ENCODE data around the gene PDE8A.
"Not testable (repeated sequence)": the region's sequence is repeated elsewhere in the genome, so short reads cannot be mapped to it uniquely, and the experiment has no call there.

Gene PDE8A

DNA sequence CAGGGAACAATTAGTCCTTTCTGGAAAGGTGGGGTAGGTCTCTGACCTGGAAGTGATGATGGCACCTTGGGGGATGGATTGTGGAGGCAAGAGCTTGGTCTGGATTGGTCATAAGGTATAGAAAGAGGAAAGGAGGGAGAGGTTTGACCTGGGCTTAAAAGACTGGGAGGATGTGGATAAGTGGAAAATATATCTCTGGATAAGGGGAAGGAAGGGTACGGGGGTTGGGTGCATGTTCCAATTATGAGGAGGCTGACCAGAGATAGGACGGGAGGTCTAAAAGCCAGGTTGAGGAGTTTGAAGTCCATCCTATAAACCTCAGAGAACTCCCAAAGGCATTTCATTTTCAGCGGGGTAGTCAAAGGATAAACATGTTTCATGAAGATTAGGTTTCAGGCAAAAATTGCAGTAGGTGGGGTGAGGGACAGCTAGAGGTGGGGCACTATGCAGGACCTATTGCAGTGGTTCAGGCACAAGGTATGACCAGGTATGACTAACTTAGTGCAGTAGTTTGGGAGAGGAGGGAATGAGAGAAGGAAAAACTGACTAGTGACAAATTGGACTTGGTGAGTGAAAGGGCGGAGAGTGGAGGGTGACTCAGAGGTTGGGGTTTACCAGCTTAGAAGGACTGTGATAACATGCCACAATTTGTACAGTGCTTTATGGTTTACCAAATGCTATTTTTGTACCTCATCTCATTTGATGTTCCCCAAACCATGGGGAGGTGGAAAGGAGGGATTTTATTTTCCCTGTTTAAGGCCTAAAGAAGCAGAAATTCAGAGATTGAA, 10.7 kb downstream of the PDE8A start:
- no peak for DNase-seq

GRCh38 chr15:84996055-84996454, 14.4 kb downstream of the PDE8A start:
- no peak for DNase-seq

GRCh38 chr15:84996714-84997113, 15.1 kb downstream of the PDE8A start:
- DNase-seq, result not testable (repeated sequence)

DNA sequence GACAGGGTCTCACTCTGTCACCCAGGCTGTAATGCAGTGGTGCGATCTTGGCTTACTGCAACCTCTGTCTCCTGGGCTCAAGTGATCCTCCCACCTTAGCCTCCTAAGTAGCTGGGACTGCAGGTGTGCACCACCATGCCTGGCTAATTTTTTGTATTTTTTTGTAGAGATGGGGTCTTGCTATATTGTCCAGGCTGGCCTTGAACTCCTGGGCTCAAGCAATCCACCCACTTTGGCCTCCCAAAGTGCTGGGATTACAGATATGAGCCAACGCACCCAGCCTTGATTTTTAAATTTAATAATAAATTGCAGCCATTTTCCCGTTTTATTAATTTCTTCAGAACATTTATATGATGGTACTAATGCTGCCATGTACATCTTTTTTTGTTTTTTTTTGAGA, 15.6 kb downstream of the PDE8A start:
- not testable (repeated sequence) for DNase-seq

- DNase-seq, result no peak
Observed at GRCh38 chr15:85000189-85000864, 18.7 kb downstream of the PDE8A start.

GRCh38 chr15:85000937-85001336, 19.3 kb downstream of the PDE8A start:
- DNase-seq, result no peak

DNA sequence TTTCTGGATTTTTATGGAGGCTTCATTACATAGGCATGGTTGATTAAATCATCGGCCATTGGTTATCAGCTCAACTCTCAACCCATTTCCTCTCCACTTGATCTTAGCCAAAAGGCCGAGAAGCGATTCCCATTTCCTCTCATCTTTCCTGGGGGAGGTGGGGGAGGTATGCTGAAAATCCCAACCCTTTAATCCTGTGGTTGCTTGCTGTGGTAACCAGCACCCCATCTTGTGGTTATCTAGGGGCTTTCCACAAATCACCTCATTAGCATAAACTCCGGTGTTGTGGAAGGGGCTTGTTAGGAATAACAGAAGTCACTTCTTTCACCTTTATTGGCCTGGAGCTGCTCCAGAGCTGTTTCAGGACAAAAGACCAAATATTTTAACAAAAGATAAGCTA, 20.9 kb downstream of the PDE8A start:
- DNase-seq, result no peak

DNA sequence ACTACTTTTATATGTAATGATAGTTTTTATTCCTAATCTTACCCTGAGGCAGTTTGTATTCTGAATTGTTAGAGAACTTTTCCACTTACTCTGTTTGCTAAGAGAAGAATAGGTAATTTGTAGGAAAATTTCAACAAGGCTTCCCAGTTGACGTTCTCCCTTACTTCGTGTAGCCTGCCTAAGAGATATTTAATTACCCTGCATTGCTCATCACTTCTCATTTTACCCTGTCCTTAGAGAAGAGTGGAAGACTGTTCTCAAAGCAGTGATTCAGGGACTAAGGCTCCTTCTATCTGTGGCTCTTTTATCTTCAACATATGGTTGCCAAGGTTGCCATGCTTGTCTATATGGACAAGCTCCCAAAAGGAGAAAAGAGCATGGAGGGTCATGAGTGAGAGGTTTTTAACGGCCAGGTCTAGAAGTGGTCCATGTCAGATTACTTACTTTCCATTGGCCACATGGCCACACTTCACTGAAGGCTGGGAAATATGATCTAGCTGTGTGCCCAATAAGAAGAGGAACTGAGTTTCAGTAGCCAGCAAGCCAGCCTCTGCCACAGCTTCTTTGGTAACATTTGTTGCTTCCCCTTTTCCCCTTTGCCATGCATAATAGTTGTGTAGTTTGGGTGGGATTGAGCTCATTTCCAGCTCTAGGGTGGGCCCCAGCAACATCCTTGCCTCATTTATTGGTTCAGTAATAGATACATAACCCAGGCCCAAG, 22.1 kb downstream of the PDE8A start:
- no peak for DNase-seq

DNA sequence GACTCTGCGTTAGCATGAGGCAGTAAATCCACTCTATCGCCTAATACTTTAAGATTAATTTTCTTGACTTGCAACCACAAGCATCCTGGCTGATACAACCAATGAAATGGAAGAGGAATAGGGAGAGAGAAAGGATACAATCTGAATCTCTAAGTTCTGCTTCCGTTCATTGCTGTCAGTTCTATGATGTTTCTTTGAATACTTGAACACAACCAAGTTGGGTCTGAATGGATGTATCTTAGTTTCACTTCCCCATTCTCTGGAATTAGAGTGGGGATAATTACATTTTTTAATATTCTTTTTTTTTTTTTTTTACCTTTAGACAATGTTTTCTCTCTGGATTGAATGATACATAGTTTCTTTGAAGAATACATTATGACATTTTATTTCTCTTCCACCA, 22.9 kb downstream of the PDE8A start:
- no peak for DNase-seq

- no peak for DNase-seq
Observed at GRCh38 chr15:85005319-85005718, 23.7 kb downstream of the PDE8A start.

DNA sequence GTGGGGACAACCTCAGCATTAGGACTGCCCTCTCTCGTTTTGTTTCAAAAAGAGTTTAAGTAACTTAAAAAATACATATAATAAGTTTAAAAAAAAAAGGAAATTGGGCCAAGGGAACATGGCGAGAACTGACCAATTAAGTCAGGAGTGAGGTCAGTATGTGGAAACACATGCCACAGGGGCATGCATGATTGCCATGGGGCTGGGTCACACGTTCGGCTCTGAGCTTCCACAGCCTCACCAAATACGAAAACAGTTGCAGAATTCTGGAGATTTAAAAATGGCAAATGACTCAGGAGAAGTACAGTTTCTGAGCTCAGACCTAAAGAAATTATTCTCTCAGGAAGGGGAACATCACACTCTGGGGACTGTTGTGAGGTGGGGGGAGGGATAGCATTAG, 24.1 kb downstream of the PDE8A start:
- DNase-seq, result no peak

- DNase-seq, result no peak
Observed at GRCh38 chr15:85006201-85006600, 24.5 kb downstream of the PDE8A start.

- DNase-seq, result no peak
Observed at GRCh38 chr15:85006655-85007054, 25.0 kb downstream of the PDE8A start.

DNA sequence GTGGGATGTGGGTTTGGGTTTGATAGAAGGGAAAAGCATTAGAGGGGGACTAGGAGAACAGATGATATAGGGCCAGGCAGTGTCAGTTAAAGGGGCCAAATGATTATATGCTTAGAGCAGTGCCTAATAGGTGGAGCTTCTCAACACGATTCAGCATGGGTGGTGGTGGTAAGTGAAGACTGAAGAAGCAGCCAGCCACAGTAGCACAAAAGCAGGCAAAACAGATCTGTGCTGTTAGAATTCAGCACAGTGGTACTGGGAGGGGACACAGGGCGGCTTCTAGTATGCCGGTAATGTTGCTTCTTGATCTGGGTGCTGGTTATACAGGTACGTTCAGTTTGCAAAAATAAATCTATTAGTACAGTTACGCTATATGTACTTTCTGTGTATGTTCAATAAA, 25.5 kb downstream of the PDE8A start:
- DNase-seq, result no peak

- DNase-seq, result no peak
Observed at GRCh38 chr15:85007741-85008397, 26.2 kb downstream of the PDE8A start.

- DNase-seq, result no peak
Observed at GRCh38 chr15:85008474-85009260, 27.0 kb downstream of the PDE8A start.

DNA sequence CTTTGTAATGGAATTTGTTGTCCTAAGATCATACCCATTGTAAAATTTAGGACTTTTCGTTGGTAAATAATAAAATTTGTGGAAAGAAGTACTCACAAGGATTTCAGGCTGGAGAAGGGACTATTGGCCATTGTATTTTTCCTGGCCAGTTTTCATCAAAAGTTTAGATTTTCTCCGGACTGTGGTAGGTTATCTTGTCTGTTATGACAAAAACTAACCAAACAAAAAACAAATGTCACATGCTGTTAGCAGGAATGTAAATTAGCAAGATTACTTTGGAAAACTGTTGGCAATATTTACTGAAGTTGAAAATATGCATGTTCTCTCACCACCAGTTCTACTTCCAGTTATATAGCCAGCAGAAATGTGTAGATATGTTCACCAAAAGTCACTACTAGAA, 27.8 kb downstream of the PDE8A start:
- DNase-seq, result no peak

GRCh38 chr15:85010071-85010385, 28.4 kb downstream of the PDE8A start:
- no peak for DNase-seq

- no peak for DNase-seq
Observed at GRCh38 chr15:85010386-85011159, 28.9 kb downstream of the PDE8A start.

- no peak for DNase-seq
Observed at GRCh38 chr15:85011160-85011571, 29.5 kb downstream of the PDE8A start.

DNA sequence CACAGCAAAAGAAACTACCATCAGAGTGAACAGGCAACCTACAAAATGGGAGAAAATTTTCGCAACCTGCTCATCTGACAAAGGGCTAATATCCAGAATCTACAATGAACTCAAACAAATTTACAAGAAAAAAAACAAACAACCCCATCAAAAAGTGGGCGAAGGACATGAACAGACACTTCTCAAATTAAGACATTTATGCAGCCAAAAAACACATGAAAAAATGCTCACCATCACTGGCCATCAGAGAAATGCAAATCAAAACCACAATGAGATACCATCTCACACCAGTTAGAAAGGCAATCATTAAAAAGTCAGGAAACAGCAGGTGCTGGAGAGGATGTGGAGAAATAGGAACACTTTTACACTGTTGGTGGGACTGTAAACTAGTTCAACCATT, 30.1 kb downstream of the PDE8A start:
- DNase-seq, result not testable (repeated sequence)

GRCh38 chr15:85013785-85014184, 32.1 kb downstream of the PDE8A start:
- DNase-seq, result no peak
